DND-41 (cell line): ENCODE measurements around the gene FNDC3B.

Experiments
- EZH2 ChIP-seq: IDR thresholded peaks from 3 replicates; pipeline ENCODE4 v1.6.1; 2012; ENCODE audit warnings: borderline replicate concordance, low read depth, mild to moderate bottlenecking, moderate library complexity, low read length, inconsistent platforms; ENCODE audit not compliant: severe bottlenecking
- TF ChIP-seq, protein P1 (sequence below): IDR thresholded peaks from 2 replicates; pipeline ENCODE4 v1.5.1; 2012; ENCODE audit warnings: borderline replicate concordance, low read length, moderate library complexity, mild to moderate bottlenecking; ENCODE audit not compliant: poor library complexity, severe bottlenecking; ENCODE audit errors: extremely low read depth

DNA sequence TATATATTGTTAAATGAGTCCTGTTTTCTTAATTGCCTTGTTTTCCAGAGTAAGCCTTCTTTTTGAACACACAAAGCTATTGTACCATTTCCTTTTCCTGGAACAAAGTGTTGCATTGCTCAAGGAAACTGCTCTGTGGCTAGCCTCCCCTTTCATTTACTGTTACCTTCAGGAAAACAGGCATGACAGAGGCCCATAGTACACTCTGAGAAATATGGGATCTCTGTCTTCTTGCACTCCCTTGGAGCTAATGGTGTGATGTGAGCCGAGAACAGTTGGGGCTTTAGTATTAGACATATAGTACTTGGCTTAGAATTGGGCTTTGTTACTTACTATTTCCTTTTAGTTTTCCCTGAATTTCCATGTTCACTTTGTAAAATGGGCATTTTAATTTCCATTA is 215.2 kb downstream of the FNDC3B start:
- TF ChIP-seq, protein P1, sequence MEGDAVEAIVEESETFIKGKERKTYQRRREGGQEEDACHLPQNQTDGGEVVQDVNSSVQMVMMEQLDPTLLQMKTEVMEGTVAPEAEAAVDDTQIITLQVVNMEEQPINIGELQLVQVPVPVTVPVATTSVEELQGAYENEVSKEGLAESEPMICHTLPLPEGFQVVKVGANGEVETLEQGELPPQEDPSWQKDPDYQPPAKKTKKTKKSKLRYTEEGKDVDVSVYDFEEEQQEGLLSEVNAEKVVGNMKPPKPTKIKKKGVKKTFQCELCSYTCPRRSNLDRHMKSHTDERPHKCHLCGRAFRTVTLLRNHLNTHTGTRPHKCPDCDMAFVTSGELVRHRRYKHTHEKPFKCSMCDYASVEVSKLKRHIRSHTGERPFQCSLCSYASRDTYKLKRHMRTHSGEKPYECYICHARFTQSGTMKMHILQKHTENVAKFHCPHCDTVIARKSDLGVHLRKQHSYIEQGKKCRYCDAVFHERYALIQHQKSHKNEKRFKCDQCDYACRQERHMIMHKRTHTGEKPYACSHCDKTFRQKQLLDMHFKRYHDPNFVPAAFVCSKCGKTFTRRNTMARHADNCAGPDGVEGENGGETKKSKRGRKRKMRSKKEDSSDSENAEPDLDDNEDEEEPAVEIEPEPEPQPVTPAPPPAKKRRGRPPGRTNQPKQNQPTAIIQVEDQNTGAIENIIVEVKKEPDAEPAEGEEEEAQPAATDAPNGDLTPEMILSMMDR, result no peak
- no peak for TF ChIP-seq EZH2
